Body of pancreas (tissue), 4 donors: ENCODE data around the gene ACTR3C.
"Not testable (repeated sequence)": the region's sequence is repeated elsewhere in the genome, so short reads cannot be mapped to it uniquely, and the experiment has no call there.

Source experiments
- POLR2A ChIP-seq, 3 donors: fragments of 450-650 bp; IDR thresholded peaks; one replicate each; pipeline ENCODE4 v1.6.1; 2016; ENCODE audit warnings: antibody characterized with exemption in 3 of 3, mild to moderate bottlenecking in 2 of 3
- TF ChIP-seq, protein P1 (sequence below), 7 experiments: fragments of 450-650 bp in 4 of 7; fragments of 200-600 bp in 3 of 7; sonication (generic) in 3 of 7; IDR thresholded peaks; one replicate each; pipeline ENCODE4 v1.5.1; 2016 to 2019; ENCODE audit warnings: antibody characterized with exemption in 7 of 7

DNA sequence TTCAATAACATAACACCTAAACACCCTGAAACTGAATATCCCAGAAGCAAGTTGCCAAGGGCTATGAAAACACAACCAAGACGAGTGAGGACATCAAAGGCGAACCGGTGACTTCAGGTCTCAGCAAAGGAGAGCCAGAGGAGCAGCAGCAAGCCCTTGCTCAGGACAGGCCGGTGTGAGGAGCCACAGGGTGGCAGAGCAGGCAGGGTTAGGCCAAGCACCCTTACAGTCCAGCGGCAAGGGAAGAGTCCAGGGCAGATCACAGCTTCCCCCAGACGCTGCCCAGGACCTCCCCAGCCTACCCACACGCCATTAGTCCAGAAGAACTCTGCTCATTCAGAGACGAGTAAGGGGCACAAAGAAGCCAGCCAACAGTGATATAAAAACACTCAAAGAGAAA, 27.7 kb downstream of the ACTR3C start:
- TF ChIP-seq, protein P1, sequence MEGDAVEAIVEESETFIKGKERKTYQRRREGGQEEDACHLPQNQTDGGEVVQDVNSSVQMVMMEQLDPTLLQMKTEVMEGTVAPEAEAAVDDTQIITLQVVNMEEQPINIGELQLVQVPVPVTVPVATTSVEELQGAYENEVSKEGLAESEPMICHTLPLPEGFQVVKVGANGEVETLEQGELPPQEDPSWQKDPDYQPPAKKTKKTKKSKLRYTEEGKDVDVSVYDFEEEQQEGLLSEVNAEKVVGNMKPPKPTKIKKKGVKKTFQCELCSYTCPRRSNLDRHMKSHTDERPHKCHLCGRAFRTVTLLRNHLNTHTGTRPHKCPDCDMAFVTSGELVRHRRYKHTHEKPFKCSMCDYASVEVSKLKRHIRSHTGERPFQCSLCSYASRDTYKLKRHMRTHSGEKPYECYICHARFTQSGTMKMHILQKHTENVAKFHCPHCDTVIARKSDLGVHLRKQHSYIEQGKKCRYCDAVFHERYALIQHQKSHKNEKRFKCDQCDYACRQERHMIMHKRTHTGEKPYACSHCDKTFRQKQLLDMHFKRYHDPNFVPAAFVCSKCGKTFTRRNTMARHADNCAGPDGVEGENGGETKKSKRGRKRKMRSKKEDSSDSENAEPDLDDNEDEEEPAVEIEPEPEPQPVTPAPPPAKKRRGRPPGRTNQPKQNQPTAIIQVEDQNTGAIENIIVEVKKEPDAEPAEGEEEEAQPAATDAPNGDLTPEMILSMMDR (IDR thresholded peaks at IDR 0.05): not testable (repeated sequence)
- TF ChIP-seq POLR2A (IDR thresholded peaks at IDR 0.05): not testable (repeated sequence)
